ENCODE results near the gene ELF5.

- TF ChIP-seq POLR2A (IDR thresholded peaks at IDR 0.05) (no peak), CTCF (IDR thresholded peaks at IDR 0.05) (no peak), POLR2AphosphoS5 (IDR thresholded peaks at IDR 0.05; ENCODE audit: insufficient read depth in 1 of 2, low read depth in 1 of 2) (no peak)
These were observed 59.1 kb downstream of the ELF5 start for GRCh38 chr11:34454308-34455032.
